GM21528 (cell line): ENCODE results near the gene SNCG.
"Not testable (repeated sequence)": the region's sequence is repeated elsewhere in the genome, so short reads cannot be mapped to it uniquely, and the experiment has no call there.

Source experiments
- ATAC-seq: cut with Tn5 transposase; IDR thresholded peaks from one replicate; pipeline ENCODE4 v1.9.1; 2021; ENCODE audit warnings: mild to moderate bottlenecking, moderate library complexity; ENCODE audit not compliant: unreplicated experiment, low FRiP score

SNCG gene

DNA sequence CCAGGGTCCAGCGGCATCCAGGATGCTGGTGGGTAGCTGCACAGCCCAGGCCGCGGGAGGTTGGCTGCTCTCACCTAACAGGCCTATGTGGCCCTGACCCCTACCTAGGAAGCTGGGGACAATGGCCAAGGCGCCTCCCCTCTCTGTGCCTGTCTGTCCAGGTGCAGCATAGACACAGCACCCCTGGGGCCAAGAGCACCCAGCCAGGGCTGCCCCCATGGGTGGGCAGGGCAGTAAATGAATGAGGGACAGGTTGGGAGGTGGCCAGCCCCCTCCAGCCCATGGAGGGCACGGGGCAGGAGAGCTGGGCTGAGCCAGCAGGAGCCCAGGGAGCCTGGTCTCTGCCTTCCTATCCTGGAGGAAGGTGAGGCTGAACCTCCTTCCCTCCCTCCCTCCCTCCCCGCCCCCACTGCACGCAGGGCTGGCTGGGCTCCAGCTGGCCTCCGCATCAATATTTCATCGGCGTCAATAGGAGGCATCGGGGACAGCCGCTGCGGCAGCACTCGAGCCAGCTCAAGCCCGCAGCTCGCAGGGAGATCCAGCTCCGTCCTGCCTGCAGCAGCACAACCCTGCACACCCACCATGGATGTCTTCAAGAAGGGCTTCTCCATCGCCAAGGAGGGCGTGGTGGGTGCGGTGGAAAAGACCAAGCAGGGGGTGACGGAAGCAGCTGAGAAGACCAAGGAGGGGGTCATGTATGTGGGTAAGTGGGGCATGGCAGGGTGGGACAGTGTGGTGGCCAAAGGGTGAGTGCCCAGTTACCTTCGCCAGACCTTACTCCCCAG lies at the start of gene SNCG:
Gene SNCG, plus strand, starts transcription at position 484 of the 785 bp plus-strand sequence. Its CDS starts 99 bp downstream, at position 583.
- no peak for ATAC-seq

DNA sequence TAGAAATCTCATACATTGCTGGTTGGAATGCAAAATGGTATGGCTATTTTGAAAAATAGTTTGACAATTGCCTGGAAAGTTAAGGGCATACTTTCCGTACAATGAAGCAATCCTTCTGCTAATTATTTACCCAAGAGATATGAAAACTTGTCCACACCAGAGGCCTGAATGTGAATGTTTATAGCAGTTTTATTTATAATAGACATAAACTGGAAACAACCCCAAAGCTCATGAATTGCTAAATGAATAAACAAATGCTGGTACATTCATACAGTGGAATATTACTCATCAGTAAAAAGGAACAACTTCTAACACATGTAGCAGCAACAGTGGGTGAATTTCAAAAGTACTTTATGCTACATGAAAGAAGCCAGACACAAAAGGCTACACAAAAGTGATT lies 43.7 kb upstream of the SNCG start:
- no peak for ATAC-seq

DNA sequence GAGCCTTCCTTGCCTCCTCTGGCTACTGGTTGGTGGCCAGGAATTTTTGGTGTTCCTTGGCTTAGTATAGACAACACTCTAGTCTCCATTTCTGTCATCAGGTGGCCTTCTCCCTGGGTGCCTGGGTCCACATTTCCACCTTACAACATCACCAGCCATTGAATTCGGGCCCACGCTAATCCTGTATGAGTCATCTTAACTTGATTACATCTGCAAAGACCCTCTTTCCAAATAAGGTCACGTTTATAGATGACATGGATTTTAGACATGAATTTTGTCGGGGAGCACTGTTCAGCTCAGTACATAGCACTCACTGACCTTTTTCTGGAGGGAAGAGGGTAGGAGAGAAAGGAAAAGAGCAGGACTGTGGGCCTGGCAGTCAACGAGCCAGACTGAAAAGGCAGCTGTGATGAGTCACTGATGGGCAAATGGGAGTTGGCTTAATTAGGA lies 40.4 kb upstream of the SNCG start:
- ATAC-seq, result no peak

DNA sequence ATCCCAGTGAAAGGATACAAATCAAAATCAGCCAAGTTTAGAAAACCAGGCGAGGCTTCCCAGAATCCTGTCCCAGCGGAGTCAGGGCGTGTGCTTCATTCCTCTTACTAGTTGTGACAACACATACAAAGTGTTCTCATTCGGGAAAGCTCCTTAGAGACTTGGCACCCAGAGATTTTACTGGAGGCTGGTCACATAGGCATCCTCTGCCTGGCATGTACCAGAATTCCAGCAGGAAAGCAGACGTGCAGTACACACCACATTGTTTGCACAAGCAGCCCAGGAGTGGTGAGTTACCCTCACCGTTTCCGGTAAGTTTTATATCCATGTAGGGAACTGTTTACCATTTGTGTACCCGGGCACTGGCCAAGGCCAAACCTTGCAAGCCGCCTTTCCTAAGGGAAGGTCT lies 35.8 kb upstream of the SNCG start:
- ATAC-seq, result no peak

DNA sequence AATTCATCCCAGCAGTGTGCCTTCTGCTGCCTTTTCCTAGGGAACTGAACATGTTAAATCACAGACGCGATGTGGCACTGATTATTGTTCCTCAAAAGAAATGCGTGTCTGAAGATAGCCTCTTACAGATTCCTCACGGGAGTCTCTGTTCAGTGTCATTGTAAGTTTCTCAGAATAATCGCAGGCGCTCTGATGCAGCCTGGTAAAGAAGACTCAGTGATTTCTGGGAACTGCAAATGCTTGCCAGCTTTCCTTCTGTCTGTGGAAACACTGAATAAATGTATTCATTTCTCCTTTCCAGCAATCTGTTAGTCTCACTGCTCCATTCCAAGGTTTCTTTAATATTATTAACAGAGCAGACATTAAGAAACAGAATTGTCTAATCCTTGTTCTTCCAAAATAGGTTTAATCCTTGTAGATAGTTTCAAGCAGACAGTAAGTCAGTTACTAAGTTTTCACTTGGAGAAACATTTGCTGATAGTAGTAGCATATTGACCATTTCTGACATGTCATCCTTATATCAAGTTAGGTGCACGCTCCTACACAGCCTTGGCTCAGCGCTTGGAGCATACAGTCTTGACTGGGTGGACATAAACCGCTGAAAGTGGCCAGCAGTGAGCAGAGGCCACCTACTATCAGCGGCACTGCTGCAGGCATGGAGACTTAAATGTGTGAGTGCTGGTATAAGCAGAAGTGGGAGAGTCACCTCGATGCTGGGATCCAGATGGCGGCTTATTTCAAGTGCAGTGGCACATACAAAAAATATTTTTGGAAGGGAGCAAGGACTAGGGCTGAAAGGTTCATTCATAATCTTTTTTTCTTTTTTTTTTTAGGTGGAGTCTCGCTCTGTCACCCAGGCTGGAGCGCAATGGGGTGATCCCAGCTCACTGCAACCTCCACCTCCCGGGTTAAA lies 28.7 kb upstream of the SNCG start:
- no peak for ATAC-seq

DNA sequence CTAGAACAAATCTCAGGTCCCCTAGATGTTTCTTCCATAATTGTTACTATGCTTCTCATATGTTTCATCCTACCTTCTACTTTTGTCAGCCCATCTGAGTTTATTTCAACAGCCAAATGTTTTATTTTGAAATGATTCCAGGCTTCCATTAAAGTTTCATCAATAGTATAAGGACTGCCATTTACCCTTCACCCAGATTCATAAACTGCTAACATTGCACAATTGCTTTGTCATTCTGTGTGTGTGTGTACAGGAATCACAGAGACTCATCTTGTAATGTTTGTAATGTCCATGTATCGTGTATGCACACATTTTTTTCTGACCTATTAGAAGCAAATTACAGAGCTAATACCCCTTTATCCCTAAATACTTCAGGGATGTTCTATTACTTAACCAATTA lies 26.5 kb upstream of the SNCG start:
- ATAC-seq, result no peak

DNA sequence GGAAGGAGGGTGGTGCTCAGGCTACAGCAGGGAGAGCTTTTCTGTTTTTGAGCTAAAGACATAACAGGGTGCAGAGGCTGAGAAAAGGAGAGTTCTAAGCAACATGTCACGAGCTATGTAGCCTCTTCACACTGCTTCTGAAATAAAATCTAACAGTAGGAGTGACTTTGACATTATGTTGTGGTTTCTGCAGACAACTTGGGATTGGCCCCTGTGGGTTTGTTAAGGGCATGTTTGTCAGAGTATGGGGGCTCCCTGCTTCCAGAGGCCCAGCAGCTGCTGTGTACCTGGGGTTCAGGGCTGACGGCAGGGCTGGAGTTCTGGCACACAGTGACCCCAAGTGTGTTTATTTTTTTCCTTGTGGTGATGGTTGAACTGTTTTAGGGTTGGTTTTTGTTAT lies 25.7 kb upstream of the SNCG start:
- no peak for ATAC-seq

DNA sequence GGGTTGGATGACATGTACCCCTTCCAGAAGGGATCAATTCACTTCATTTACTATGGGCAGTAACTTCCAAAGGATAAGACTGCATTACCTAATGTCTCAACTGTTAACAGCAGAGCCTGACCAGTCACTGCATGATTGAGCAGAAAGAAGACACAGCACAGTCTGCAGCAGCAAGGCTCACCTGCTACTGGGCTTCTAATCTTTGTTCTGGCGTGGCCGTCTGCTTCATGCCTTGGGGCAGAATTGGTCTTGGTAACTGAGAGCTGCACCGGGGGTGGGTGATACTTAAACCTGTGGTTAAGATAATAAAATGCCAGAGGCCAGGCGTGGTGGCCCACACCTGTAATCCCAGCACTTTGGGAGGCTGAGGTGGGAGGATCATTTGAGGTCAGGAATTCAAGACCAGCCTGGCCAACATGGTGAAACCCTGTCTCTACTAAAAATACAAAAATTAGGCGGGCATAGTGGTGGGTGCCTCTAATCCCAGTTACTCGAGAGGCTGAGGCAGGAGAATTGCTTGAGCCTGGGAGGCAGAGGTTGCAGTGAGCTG lies 24.2 kb upstream of the SNCG start:
- ATAC-seq, result not testable (repeated sequence)

DNA sequence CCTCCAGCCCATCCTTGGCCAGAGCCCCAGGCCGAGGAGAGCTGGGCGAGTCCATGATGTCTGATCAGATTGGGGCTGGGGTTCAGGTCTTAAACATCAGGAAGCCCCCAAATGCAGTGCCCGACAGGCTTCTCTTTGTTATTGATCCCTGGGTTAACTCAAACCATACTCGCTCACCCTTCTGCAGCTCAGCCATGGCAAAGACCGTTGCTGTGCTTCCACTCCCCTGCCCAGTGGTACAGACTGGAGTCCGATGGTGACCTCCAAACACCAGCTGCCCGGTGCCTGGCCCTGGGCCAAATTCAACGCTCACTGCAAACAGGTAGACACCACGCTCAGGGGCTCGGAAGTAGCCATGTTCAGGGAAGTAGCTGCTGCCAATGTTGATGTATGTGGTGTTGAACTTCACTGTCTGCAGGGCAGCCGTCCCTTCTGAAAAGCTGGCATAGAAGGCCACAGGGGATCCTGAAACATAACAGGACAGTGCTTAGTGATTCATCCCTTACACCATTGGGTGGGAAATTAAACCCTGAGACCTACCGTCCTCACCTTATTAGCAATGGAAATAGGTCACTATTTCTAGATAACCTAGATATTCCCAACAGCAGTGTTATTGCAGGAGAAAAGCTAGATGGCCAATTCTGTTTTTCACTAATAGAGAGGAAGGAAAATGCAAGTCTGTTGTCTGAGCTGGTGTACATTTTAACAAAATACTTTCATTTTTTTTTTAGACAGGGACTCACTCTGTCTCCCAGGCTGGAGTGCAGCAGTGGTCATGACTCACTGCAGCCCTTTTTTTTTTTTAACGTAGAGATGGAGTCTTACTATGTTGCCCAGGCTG lies 21.5 kb upstream of the SNCG start:
- ATAC-seq, result no peak

DNA sequence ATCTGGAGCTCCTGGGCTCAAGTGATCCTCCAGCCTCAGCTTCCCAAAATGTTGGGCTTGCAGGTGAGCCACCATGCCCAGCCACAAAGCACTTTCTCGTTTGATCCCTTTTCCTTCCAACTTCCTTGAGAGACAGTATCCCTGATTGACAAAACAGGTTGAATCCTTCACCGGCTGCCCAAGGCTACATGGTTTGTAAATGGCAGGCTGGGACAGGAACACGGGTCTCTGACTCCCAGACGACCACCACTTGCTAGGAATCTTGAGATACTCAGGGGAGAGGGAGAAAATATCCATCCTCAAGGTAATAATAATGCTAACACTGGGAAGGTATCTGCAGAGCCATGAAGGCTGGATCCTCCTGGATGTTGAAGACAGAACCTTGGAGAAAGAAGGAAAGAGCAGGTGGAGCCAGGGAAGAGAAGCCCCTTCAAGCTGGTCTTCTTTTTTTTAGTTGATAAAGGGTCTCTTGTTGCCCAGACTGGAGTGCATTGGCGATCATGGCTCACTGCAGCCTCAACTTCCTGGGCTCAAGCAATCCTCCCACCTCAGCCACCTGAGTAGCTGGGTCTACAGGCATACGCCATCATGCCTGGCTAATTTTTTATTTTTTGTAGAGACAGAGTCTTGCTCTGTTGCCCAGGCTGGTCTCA lies 20.8 kb upstream of the SNCG start:
- ATAC-seq, result no peak

DNA sequence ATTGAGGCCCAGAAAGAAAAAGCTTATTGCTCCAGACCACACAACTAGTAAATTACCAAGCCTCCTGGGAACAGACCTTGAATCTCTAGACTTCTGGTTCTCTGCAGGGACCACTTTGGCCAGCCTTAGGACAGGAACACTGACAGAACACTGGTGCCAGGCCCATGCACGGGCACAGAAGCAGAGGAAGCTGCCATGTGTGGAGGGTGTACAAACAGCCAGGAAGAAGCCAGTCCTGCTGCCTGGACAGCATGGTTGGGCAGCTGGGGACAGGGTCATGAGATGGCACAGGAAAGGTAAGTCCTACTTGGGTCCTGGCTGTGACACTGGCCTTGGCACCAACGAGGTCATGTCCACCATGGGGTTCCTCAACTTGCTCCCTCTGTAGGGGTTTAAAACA lies 20.1 kb upstream of the SNCG start:
- ATAC-seq, result no peak

DNA sequence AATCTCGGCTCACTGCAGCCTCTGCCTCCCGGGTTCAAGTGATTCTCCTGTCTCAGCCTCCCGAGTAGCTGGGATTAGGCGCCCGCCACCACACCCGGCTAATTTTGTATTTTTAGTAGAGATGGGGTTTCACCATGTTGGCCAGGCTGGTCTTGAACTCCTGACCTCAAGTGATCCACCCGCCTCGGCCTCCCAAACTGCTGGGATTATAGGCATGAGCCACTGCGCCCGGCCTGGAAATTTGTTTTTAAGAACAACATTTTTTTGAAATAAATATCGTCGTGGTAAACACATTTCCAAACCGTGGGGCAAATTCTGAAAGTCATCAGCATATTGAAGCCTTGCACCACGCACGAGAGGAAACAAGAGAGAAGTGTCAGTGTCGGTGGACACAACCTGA lies 18.3 kb upstream of the SNCG start:
- ATAC-seq, result not testable (repeated sequence)

DNA sequence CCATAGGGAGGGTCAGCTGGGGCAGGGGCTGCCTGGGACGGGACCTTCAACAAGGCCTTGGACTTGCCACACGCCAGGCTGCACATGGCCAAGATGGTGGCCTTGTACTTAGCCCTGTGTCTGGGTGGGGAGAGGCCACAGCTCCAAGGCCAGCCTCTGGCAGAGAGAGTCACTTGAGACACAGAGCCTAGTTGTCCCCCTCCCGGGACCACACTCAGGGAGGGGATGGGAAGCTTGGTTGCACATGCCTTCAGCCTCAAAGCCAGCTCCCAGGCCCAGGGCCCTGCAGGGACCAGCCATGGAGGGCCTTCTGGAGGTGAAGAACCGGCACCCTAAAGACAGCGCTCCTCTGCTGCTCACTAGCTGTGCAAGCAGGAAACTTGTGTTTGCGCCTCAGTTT lies 17.7 kb upstream of the SNCG start:
- no peak for ATAC-seq

DNA sequence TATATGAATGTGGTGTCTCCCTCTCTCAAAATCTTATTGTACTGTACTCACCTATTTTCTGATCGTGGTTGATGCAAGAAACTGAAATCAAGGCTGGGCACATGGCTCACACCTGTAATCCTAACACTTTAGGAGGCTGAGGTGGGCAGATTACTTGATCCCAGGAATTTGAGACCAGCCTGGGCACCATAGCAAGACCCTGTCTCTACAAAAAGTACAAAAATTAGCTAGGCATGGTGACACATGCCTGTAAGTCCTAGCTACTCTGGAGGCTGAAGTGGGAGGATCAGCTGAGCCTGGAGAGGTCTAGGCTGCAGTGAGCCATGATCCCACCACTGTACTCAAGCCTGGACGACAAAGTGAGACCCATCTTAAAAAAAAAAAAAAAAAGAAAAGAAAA lies 17.0 kb upstream of the SNCG start:
- no peak for ATAC-seq

DNA sequence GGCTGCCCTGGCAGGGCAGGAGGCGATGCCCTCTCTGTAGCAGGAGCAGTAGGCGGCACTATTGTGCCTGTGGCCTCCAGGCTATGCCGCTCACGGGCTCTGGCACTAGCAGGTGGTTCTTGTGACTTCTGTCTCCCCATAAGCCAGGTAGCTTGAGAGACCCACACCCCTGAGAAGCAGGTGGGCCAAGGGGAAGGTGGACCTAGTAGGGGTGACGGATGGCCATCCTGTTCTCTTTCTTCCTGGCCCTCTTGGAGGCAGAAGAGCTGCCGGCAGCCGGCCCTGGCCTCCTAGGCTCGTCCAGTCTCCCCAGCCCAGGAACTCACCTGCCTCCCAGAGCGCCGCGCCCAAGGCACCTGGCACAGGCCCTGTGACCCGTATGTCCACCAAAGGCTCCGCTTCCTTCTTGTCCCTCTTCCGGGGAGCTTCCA lies 16.4 kb upstream of the SNCG start:
- ATAC-seq, result no peak

DNA sequence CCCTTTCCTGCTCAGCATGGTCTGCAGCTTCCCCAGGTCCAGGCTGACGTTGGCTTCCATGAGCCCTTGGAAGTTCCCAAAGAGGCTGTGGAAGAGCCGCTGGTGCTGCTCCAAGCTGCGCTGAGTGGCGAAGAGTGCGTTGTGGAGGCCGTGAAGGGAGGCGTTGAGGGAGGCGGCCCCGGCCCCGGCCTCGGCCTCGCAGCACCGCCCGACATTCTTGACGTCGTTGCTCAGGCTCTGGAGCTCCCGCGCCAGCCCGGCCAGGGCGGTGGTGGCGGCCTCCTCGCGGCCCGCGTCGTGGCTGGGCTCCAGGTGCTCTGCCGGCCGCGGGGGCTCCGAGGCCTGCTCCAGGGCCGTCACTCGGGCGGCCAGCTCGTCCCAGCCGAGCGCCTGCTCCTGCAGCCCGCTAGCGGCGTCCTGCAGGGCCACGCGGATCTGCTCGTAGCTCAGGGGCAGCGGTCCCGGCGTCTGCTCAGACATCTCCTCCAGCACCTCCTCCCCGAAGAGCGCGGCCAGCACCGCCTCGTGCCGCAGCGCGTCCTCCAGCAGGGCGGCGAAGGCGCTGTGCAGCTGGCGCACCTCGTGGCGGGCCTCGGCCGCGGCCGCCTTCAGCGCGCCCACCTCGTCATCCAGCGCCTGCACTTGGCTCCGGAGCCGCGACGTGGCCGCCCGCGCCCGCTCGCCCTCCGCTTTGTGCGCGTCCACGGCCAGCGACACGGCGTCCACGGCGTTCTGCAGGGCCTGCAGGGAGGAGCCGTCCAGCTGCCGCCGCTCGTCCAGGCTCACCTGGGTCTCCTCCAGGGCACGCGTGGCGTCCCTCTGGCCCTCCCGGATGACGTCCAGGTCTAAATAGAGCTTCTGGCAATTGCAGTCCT lies 15.7 kb upstream of the SNCG start:
- no peak for ATAC-seq

DNA sequence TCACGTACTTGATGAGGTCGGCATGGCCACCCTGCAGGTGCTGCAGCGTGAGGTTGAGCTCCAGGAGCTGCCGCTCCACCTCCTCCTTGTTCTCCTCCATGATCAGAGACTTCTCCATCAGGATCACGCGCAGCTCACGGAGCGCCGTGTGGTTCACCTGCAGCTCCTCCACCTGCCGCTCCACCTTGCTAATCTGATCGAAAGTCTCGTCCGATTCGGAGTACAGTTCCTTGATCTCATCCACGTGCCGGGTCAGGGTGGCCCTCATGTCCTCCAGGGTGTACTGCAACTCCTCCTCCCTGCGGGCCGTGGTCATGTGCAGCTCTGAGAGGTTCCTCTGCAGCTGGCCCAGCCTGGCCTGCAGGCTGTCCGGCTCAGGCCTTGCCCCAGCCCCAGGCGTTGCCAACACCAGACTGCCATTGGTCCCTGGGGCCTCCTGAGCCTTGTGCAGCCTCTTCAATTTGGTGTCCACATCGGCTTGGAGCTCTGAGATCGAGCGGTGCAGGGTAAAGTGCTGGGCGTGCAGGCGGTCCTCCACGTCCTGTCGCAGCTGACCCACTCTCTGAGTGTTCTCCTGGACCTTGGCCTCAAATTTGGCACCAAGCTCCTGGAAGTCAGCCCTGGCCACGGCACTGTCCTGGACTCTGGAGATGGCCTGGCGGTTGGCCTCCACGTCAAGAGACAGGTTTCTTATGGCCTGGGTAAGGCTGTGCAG lies 14.9 kb upstream of the SNCG start:
- no peak for ATAC-seq

DNA sequence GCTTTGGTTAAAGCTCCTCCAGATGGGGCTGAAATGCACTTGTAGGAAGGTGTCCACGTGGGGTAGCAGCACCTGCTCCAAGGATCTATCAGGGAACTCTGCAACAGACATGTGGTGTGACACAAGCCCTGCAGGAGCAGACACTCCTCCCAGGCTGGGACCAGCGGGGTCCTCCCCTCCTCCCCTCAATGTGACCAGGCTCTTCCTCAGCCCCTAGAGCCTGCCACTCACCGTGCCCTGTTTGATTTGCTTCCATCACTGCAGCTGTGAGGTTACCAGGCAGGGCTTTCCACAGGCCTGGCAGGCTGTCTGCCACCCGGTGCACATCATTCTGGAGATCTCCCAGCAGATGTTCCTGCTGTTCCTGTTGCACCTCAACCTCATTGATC lies 14.4 kb upstream of the SNCG start:
- ATAC-seq, result no peak
